Measurements from ENCODE around the gene ETV2. TPM values are rescaled to one million over a fixed set of nuclear protein-coding genes. Genes with fewer than 3 reads are reported as not detected.

The ETV2 gene
- polyA plus RNA-seq, 2 of the 4 experiments (the other 2 are of a cell fraction), result 0.36 to 1.3 TPM

- POLR2A ChIA-PET, result no interaction called here
- no peak for ATAC-seq
- WGBS (ENCODE audit: missing lambda C conversion rate), result 49% methylated on average over 6 of the region's 6 CpGs
- TF ChIP-seq PBX3 (IDR thresholded peaks at IDR 0.05), result no peak
- no peak for TF ChIP-seq ZC3H11A (IDR thresholded peaks at IDR 0.05)
- TF ChIP-seq CBX2 (IDR thresholded peaks at IDR 0.05; ENCODE audit: borderline replicate concordance, low read depth), result no peak
- TF ChIP-seq JUNB (IDR thresholded peaks at IDR 0.05), result no peak
- no peak for TF ChIP-seq GATA3 (IDR thresholded peaks at IDR 0.05; ENCODE audit: borderline replicate concordance)
- TF ChIP-seq KDM1A (IDR thresholded peaks at IDR 0.05; ENCODE audit: low read depth), result no peak
- TF ChIP-seq CBX8 (IDR thresholded peaks at IDR 0.05), result no peak
- no peak for TF ChIP-seq ATOH8 (CRISPR knock-in tag; IDR thresholded peaks at IDR 0.05; ENCODE audit: low read depth)
- TF ChIP-seq HES2 (IDR thresholded peaks at IDR 0.05), result no peak
- no peak for TF ChIP-seq CTCF (IDR thresholded peaks at IDR 0.05)
- TF ChIP-seq MAFK (IDR thresholded peaks at IDR 0.05; ENCODE audit: partially characterized antibody), result no peak
- no peak for TF ChIP-seq RCOR1 (IDR thresholded peaks at IDR 0.05; ENCODE audit: low read depth, low read length)
- TF ChIP-seq ZFP36 (IDR thresholded peaks at IDR 0.05; ENCODE audit: borderline replicate concordance, partially characterized antibody), result no peak
- no peak for TF ChIP-seq NPAS2 (CRISPR knock-in tag; IDR thresholded peaks at IDR 0.05; ENCODE audit: borderline replicate concordance)
- no peak for TF ChIP-seq NFE2L2 (conservative IDR thresholded peaks at IDR 0.05; ENCODE audit: low read length)
- TF ChIP-seq MAX (IDR thresholded peaks at IDR 0.05), result no peak
- TF ChIP-seq HDAC2 (IDR thresholded peaks at IDR 0.05), result no peak
- TF ChIP-seq PHF8 (IDR thresholded peaks at IDR 0.05; ENCODE audit: borderline replicate concordance, low read depth), result no peak
- no peak for TF ChIP-seq E2F6 (IDR thresholded peaks at IDR 0.05; ENCODE audit: borderline replicate concordance, low read depth)
- TF ChIP-seq TP53 (CRISPR knock-in tag; IDR thresholded peaks at IDR 0.05), result no peak
- no peak overlapping the region for H3K4me3 ChIP-seq
- peaks cover 33% of the 10 kb centered on the region for H3K9me3 ChIP-seq
- no peak overlapping the region for H3K27ac ChIP-seq
- DNase-seq (ENCODE audit: low read depth in 1 of 2, low spot score in 1 of 2), result no peak
- peaks cover 9% of the 10 kb centered on the region; the same call in 2 of the 3 replicates for H3K4me1 ChIP-seq
- peak; percentile 39 for FAIRE-seq
- H3K4me2 ChIP-seq, result no peak overlapping the region
- CTCF ChIA-PET, result interaction anchor here (0.8 to 9.4 kb wide), 6 partner anchors 8 to 181 kb away, joined by 3 to 55 read pairs (median 9); no protein-coding TSS in a partner anchor
These were observed 31.6 kb upstream of the ETV2 start for GRCh38 chr19:35609851-35610353.

GRCh38 chr19:35612224-35612558, 29.4 kb upstream of the ETV2 start:
- peak overlapping the region; percentile 92 for H3K4me2 ChIP-seq

More at GRCh38 chr19:35612224-35612558, 29.4 kb upstream of the ETV2 start:
- peak overlapping the region; percentile 75 for H3K4me3 ChIP-seq
- ATAC-seq (peak; percentile 20 to 27; a peak in 5 of 6 replicates), DNase-seq (ENCODE audit: low read depth in 1 of 2, low spot score in 1 of 2) (no peak), FAIRE-seq (no peak)
- WGBS (ENCODE audit: missing lambda C conversion rate), result 21% methylated on average over 9 of the region's 9 CpGs
- TF ChIP-seq EHF (CRISPR knock-in tag; IDR thresholded peaks at IDR 0.05), result 0 out of 2 replicates have a peak, but pooled peaks have one; percentile 21
- TF ChIP-seq RNF2 (IDR thresholded peaks at IDR 0.05; ENCODE audit: borderline replicate concordance, low read depth), result no peak
- 0 out of 2 replicates have a peak, but pooled peaks have one; percentile 36 for TF ChIP-seq ATOH8 (CRISPR knock-in tag; IDR thresholded peaks at IDR 0.05; ENCODE audit: low read depth)
- TF ChIP-seq BCL3 (IDR thresholded peaks at IDR 0.05), result 0 out of 3 replicates have a peak, but pooled peaks have one; percentile 3
- peaks cover 9% of the 10 kb centered on the region; the same call in 2 of the 3 replicates for H3K4me1 ChIP-seq
- ChIA-PET CTCF (interaction anchor here (1.0 to 9.4 kb wide), 14 partner anchors 9 to 521 kb away, joined by 3 to 55 read pairs (median 4); partner anchors contain the start of gene ATP4A), POLR2A (interaction anchor here (1.0 to 1.8 kb wide), 6 partner anchors 10 to 128 kb away, joined by 3 to 9 read pairs (median 4); partner anchors contain the start of gene COX6B1)
- peaks cover 17% of the 10 kb centered on the region for H3K9me3 ChIP-seq
- H3K27ac ChIP-seq, result peak overlapping the region; percentile 72 to 87

Data from A549 (cell line).